Chondrocyte (in vitro differentiated cells): ENCODE results near the gene PLEKHA6. TPM values are rescaled to one million over a fixed set of nuclear protein-coding genes. Genes with fewer than 3 reads are reported as not detected.
A peak's percentile ranks its signal among the peaks of the same experiment; 100 is the strongest.

Experiments
- DNase-seq: peaks from one replicate; pipeline ENCODE4 v3.0.0; 2021; ENCODE audit warnings: mixed read lengths, low spot score
- H3K27ac Mint-ChIP-seq: one replicate; pipeline ENCODE4 v1.8.0; 2021; ENCODE audit warnings: mild to moderate bottlenecking, moderate library complexity, mixed read lengths; ENCODE audit not compliant: unreplicated experiment
- H3K27me3 Mint-ChIP-seq: 2 replicates; pipeline ENCODE4 v1.8.0; 2021; ENCODE audit warnings: low read depth, mixed read lengths
- H3K36me3 Mint-ChIP-seq: 2 replicates; pipeline ENCODE4 v1.8.0; 2021; ENCODE audit warnings: low read depth, mixed read lengths
- H3K4me1 Mint-ChIP-seq: 2 replicates; pipeline ENCODE4 v1.8.0; 2021; ENCODE audit warnings: low read depth, mild to moderate bottlenecking, mixed read lengths
- H3K4me3 Mint-ChIP-seq: one replicate; pipeline ENCODE4 v1.8.0; 2021; ENCODE audit warnings: mild to moderate bottlenecking, moderate library complexity, mixed read lengths; ENCODE audit not compliant: unreplicated experiment
- H3K9me3 Mint-ChIP-seq: 2 replicates; pipeline ENCODE4 v1.8.0; 2021; ENCODE audit warnings: low read depth, mixed read lengths
- total RNA-seq: library from RNA; stranded (reverse); gene quantifications from 3 replicates; pipeline ENCODE4 v1.2.1, GENCODE V29; 2021
- TF ChIP-seq, protein P1 (sequence below): fragments of 200-600 bp; sonication (generic); IDR thresholded peaks from 2 replicates; pipeline ENCODE4 v1.5.0; 2021; ENCODE audit warnings: antibody characterized with exemption, mild to moderate bottlenecking, moderate library complexity

Gene PLEKHA6
- total RNA-seq, 1 donor from 2014 or later, result 0.15 TPM

- H3K36me3 Mint-ChIP-seq, result no peaks in the 10 kb centered on the region
- peaks cover 41% of the 10 kb centered on the region for H3K27me3 Mint-ChIP-seq
- TF ChIP-seq, protein P1, sequence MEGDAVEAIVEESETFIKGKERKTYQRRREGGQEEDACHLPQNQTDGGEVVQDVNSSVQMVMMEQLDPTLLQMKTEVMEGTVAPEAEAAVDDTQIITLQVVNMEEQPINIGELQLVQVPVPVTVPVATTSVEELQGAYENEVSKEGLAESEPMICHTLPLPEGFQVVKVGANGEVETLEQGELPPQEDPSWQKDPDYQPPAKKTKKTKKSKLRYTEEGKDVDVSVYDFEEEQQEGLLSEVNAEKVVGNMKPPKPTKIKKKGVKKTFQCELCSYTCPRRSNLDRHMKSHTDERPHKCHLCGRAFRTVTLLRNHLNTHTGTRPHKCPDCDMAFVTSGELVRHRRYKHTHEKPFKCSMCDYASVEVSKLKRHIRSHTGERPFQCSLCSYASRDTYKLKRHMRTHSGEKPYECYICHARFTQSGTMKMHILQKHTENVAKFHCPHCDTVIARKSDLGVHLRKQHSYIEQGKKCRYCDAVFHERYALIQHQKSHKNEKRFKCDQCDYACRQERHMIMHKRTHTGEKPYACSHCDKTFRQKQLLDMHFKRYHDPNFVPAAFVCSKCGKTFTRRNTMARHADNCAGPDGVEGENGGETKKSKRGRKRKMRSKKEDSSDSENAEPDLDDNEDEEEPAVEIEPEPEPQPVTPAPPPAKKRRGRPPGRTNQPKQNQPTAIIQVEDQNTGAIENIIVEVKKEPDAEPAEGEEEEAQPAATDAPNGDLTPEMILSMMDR, result no peak
- DNase-seq, result no peak
- no peak overlapping the region for H3K4me3 Mint-ChIP-seq
- H3K4me1 Mint-ChIP-seq, result peaks cover 14% of the 10 kb centered on the region
- H3K27ac Mint-ChIP-seq, result no peak overlapping the region
- H3K9me3 Mint-ChIP-seq, result no peaks in the 10 kb centered on the region
Measured at GRCh38 chr1:204308023-204308628, 51.6 kb downstream of the PLEKHA6 start.

DNA sequence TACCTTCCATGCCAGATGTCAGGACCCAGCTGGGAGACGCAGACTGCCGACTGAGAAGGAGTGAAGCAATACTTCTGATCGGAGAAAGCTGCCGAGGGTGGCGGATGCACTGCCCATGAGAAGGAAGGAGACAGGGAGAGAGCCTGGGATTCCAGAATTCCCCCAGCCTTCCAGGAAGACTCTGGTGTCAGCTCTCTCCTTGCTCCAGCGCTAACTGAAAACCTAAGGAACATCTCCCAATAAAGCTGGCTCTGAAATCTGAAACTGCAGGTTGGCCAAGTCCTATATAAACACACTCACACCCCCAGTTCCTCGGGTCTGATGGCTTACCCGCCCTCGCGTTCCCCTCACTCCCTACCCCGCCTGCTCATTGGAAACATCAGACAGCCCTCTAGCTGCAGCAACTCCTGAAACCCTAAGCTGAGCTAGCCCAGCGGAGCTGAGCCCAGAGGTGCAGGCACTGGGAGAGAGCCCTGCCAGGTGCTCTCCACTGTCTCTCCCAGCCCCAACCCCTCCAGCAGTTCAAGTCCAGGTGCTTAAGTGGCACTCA is 52.3 kb downstream of the PLEKHA6 start:
- TF ChIP-seq, protein P1, result peak; percentile 37
- Mint-ChIP-seq H3K4me1 (peaks cover 14% of the 10 kb centered on the region), H3K27me3 (peaks cover 37% of the 10 kb centered on the region), H3K27ac (no peak overlapping the region), H3K36me3 (no peaks in the 10 kb centered on the region), H3K4me3 (peak overlapping the region; percentile 58), H3K9me3 (no peaks in the 10 kb centered on the region)
- no peak for DNase-seq

DNA sequence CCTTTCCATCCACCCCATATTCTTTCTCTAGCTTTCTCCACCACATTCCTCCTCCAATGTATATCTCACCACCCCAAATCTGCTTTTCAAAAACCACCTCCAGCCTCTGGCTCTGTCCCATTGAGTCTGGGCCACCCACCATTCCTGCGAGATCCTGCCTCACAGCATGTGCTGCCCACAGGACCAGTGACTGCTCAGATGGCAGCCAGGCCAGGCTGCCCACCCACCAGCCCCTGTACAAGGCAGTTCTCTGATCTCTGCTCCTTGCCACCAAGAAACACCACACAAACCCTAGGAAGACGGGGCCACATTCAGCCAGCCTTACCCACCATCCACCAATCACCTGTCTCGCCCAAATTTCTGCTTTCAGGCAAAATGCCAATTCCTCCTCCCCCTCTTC is 53.7 kb downstream of the PLEKHA6 start:
- Mint-ChIP-seq H3K4me3 (no peak overlapping the region), H3K27me3 (peaks cover 38% of the 10 kb centered on the region), H3K27ac (no peak overlapping the region), H3K36me3 (no peaks in the 10 kb centered on the region), H3K4me1 (peaks cover 14% of the 10 kb centered on the region), H3K9me3 (no peaks in the 10 kb centered on the region)
- TF ChIP-seq, protein P1, result no peak
- DNase-seq, result no peak

- no peaks in the 10 kb centered on the region for H3K36me3 Mint-ChIP-seq
- H3K27ac Mint-ChIP-seq, result no peak overlapping the region
- TF ChIP-seq, protein P1, result no peak
- H3K4me3 Mint-ChIP-seq, result no peak overlapping the region
- DNase-seq, result no peak
- H3K9me3 Mint-ChIP-seq, result no peaks in the 10 kb centered on the region
- peaks cover 14% of the 10 kb centered on the region for H3K4me1 Mint-ChIP-seq
- H3K27me3 Mint-ChIP-seq, result peaks cover 44% of the 10 kb centered on the region
Measured at GRCh38 chr1:204304067-204304466, 55.7 kb downstream of the PLEKHA6 start.

- TF ChIP-seq, protein P1, result no peak
- H3K36me3 Mint-ChIP-seq, result no peaks in the 10 kb centered on the region
- H3K27ac Mint-ChIP-seq, result no peak overlapping the region
- H3K27me3 Mint-ChIP-seq, result peaks cover 39% of the 10 kb centered on the region
- H3K4me1 Mint-ChIP-seq, result peaks cover 12% of the 10 kb centered on the region
- H3K4me3 Mint-ChIP-seq, result no peak overlapping the region
- DNase-seq, result no peak
- H3K9me3 Mint-ChIP-seq, result no peaks in the 10 kb centered on the region
Measured at GRCh38 chr1:204302769-204303168, 57.0 kb downstream of the PLEKHA6 start.
